Pancreas (tissue), 10 donors: ENCODE results near the gene DNAJC25. TPM values are rescaled to one million over a fixed set of nuclear protein-coding genes. Genes with fewer than 3 reads are reported as not detected.

Experiments used
- ATAC-seq, 4 donors: fragments of 200-7000 bp; cut with Tn5 transposase; one replicate each; pipeline versions ENCODE4 v1.8.0 to v1.9.1; 2020; ENCODE audit warnings: mild to moderate bottlenecking in 4 of 4, moderate library complexity in 4 of 4
- DNase-seq, 6 donors: peaks; one replicate each; pipeline ENCODE4 v3.0.0-alpha.2; 2020
- FAIRE-seq: peaks from 2 replicates; lab custom pipeline; 2012; peaks lifted over from hg19 to GRCh38; lab: Jason Lieb, UNC
- H3K27ac ChIP-seq, 4 donors: fragments of 200-600 bp; sonication (generic); 1 replicate in 3 of 4; 2 replicates in 1 of 4; pipeline versions ENCODE4 v1.5.0 to v1.8.0; 2020
- H3K27me3 ChIP-seq, 4 donors: fragments of 200-600 bp; one replicate each; pipeline ENCODE4 v1.8.0; 2021
- H3K36me3 ChIP-seq, 3 donors: fragments of 200-600 bp; sonication (generic) in 1 of 3; one replicate each; pipeline versions ENCODE4 v1.5.0 to v1.8.0; 2020 to 2021
- H3K4me1 ChIP-seq, 3 donors: fragments of 200-600 bp; one replicate each; pipeline ENCODE4 v1.8.0; 2021
- H3K4me3 ChIP-seq, 4 donors: fragments of 200-600 bp; sonication (generic) in 2 of 4; one replicate each; pipeline versions ENCODE4 v1.5.0 to v1.8.0; 2020 to 2021
- H3K9me3 ChIP-seq, 4 donors: fragments of 200-600 bp; one replicate each; pipeline ENCODE4 v1.8.0; 2021
- CTCF ChIP-seq, 4 donors: fragments of 200-600 bp; sonication (generic) in 3 of 4; IDR thresholded peaks; one replicate each; pipeline versions ENCODE4 v1.5.0 to v1.8.0; 2021; ENCODE audit warnings: antibody characterized with exemption in 4 of 4
- WGBS, 2 donors: extraction: QIAGEN DNeasy Blood & Tissue Kit; methylation state at CpG; one replicate each; pipeline ENCODE4 v1.1.7; 2013; 5-methylcytosine and 5-hydroxymethylcytosine counted together
- intact Hi-C, 3 donors: fragments of 100-400 bp; cut with DNase I; formaldehyde crosslinking; loops; one replicate each; pipeline versions ENCODE4 v1.11.1 to v1.14.2; 2022
- polyA plus RNA-seq, 2 donors: library from polyadenylated mRNA; stranded (reverse); fragments of 200-250 nt; gene quantifications; one replicate each; pipeline ENCODE4 v1.2.3, GENCODE V29; 2013
- total RNA-seq, 6 donors: library from RNA; stranded (reverse); fragmentation: NEBNext Ultra II Directional in 4 of 6; extraction: Animal tissue kit (Norgen Biotek cat#: 25700) in 4 of 6; gene quantifications; one replicate each; pipeline versions ENCODE4 v1.2.1 to v1.2.4, GENCODE V29; 2021 to 2023
- donor health status: healthy with polysubstance abuse.
- donor health status: DM: no; HTN: no; CAD: no; lungs with moderate emphysema.
- donor health status: DM: no; HTN: no; CAD: no.
- donor health status: control.
- donor health status: control.
- donor health status: Bipolar disorder and iron deficiency.
- donor health status: DM: yes; HTN: yes; CAD: no.
- donor health status: DM: no; HTN: no; CAD: no.
- donor health status: DM: no; HTN: no; CAD: no.
- donor health status: DM: yes; HTN: yes; CAD: no.

The DNAJC25 gene
- total and polyA plus RNA-seq, 8 donors = 2.2 to 6.7 (median 3.5) TPM

GRCh38 chr9:111700776-111701175 is 69.6 kb downstream of the DNAJC25 start:
- FAIRE-seq (peak; percentile 34), DNase-seq (no peak), ATAC-seq (peak in 3 of 4 donors; percentile 25 to 43 (median 26))
- Histone ChIP-seq H3K36me3 (no peaks in the 10 kb centered on the region), H3K27me3 (no peaks in the 10 kb centered on the region), H3K4me3 (no peak overlapping the region), H3K27ac (no peak overlapping the region), H3K4me1 (no peaks in the 10 kb centered on the region), H3K9me3 (no peaks in the 10 kb centered on the region)
- TF ChIP-seq CTCF (IDR thresholded peaks at IDR 0.05) = no peak
- 74 to 78% methylated on average over 1 of the region's 1 CpG for WGBS, 2 donors
- intact Hi-C loops = no loop called here

Other genes with a start within 250 kb of the DNAJC25 start
- gene ECPAS, start 147.0 kb upstream of the DNAJC25 start, total RNA-seq = 10 to 100 TPM; 36.6 to 43.6 (median 40.3) TPM
- 10 to 100 TPM; 12.2 to 18.3 TPM for gene ECPAS, start 147.0 kb upstream of the DNAJC25 start, polyA plus RNA-seq
- gene ZNF483, start 106.2 kb upstream of the DNAJC25 start, total RNA-seq = 1 to 10 TPM; 2.6 to 8.0 (median 6.0) TPM
- 1 to 10 TPM; 1.1 to 2.0 TPM for gene ZNF483, start 106.2 kb upstream of the DNAJC25 start, polyA plus RNA-seq
- gene PTGR1, start 31.7 kb upstream of the DNAJC25 start, total RNA-seq = 10 to 100 TPM in 4 of 6 donors, 1 to 10 TPM in 2; 7.6 to 28.8 (median 14.6) TPM
- gene PTGR1, start 31.7 kb upstream of the DNAJC25 start, polyA plus RNA-seq = 10 to 100 TPM in 1 of 2 donors, 1 to 10 TPM in 1; 5.0 to 14.7 TPM
- gene GNG10, start 30.3 kb downstream of the DNAJC25 start, total RNA-seq = 10 to 100 TPM in 2 of 6 donors, 1 to 10 TPM in 4; 4.5 to 16.8 (median 8.3) TPM
- 10 to 100 TPM; 19.6 to 34.9 TPM for gene GNG10, start 30.3 kb downstream of the DNAJC25 start, polyA plus RNA-seq
- under 1 TPM; 0.06 to 0.25 (median 0.09) TPM for gene SHOC1, start 163.6 kb downstream of the DNAJC25 start, total RNA-seq
- under 1 TPM in 1 of 2 donors, not detected in 1; 0.07 TPM for gene SHOC1, start 163.6 kb downstream of the DNAJC25 start, polyA plus RNA-seq